Measurements from ENCODE around the gene DGKB. TPM values are rescaled to one million over a fixed set of nuclear protein-coding genes. Genes with fewer than 3 reads are reported as not detected.

Gene DGKB
- total RNA-seq, 5 donors from 2014 or later (not counting 1 experiment from before 2014, with no cell fraction given): not detected

GRCh38 chr7:14666913-14667312, 235.6 kb downstream of the DGKB start:
- H3K27ac Mint-ChIP-seq: no peak overlapping the region
- H3K36me3 Mint-ChIP-seq: no peaks in the 10 kb centered on the region
- Histone ChIP-seq H3K4me1 (ENCODE audit: control insufficient read depth in 1 of 2, extremely low read depth in 1 of 2, insufficient read depth in 2 of 2, low read length in 2 of 2) (no peaks in the 10 kb centered on the region), H3K36me3 (ENCODE audit: control insufficient read depth in 2 of 2, extremely low read depth in 1 of 2, insufficient read depth in 1 of 2, low read length in 1 of 2) (no peaks in the 10 kb centered on the region), H3K9me3 (no peaks in the 10 kb centered on the region), H3K4me3 (ENCODE audit: control insufficient read depth in 1 of 2, extremely low read depth in 1 of 2, low read length in 1 of 2) (no peak overlapping the region), H3K27me3 (replicated peaks in 1 of 2; ENCODE audit: control insufficient read depth in 2 of 2, extremely low read depth in 1 of 2, insufficient read depth in 2 of 2, low read length in 1 of 2) (no peaks in the 10 kb centered on the region), H3K27ac (ENCODE audit: low read length) (no peak overlapping the region)
- WGBS (ENCODE audit: insufficient coverage): no CpG with 5 or more reads among the region's 2 CpGs
- CTCF ChIA-PET: no interaction called here
- H3K9me3 Mint-ChIP-seq: peaks cover 0 to 3% (median 0%) of the 10 kb centered on the region in 3 donors
- no peak overlapping the region for H3K4me3 Mint-ChIP-seq
- H3K27me3 Mint-ChIP-seq: no peaks in the 10 kb centered on the region
- no peak for ATAC-seq (replicated peaks in 1 of 4)
- no peaks in the 10 kb centered on the region for H3K4me1 Mint-ChIP-seq
- POLR2A ChIA-PET: interaction anchor here in 1 of 2 donors (0.6 kb wide), 1 partner anchor 1073 kb away, joined by 3 read pairs; no protein-coding TSS in a partner anchor
- DNase-seq: no peak

- H3K9me3 Mint-ChIP-seq: peaks cover 0 to 3% (median 0%) of the 10 kb centered on the region in 3 donors
These were observed 236.2 kb downstream of the DGKB start for GRCh38 chr7:14666304-14666703.

GRCh38 chr7:14639801-14640200, 262.8 kb downstream of the DGKB start:
- POLR2A ChIA-PET: no interaction called here
- H3K9me3 ChIP-seq: no peaks in the 10 kb centered on the region
- no peaks in the 10 kb centered on the region for H3K27me3 ChIP-seq (replicated peaks in 1 of 2; ENCODE audit: control insufficient read depth in 2 of 2, extremely low read depth in 1 of 2, insufficient read depth in 2 of 2, low read length in 1 of 2)
- H3K27ac ChIP-seq (ENCODE audit: low read length): no peak overlapping the region
- H3K4me1 ChIP-seq (ENCODE audit: control insufficient read depth in 1 of 2, extremely low read depth in 1 of 2, insufficient read depth in 2 of 2, low read length in 2 of 2): no peaks in the 10 kb centered on the region
- Mint-ChIP-seq H3K27ac (no peak overlapping the region), H3K27me3 (no peaks in the 10 kb centered on the region), H3K9me3 (peaks cover 6 to 16% (median 8%) of the 10 kb centered on the region in 3 donors), H3K4me3 (no peak overlapping the region), H3K36me3 (no peaks in the 10 kb centered on the region), H3K4me1 (no peaks in the 10 kb centered on the region)
- DNase-seq (no peak), ATAC-seq (replicated peaks in 1 of 4) (no peak)
- H3K36me3 ChIP-seq (ENCODE audit: control insufficient read depth in 2 of 2, extremely low read depth in 1 of 2, insufficient read depth in 1 of 2, low read length in 1 of 2): no peaks in the 10 kb centered on the region
- CTCF ChIA-PET: no interaction called here
- WGBS (ENCODE audit: insufficient coverage): no CpG with 5 or more reads among the region's 1 CpG
- no peak overlapping the region for H3K4me3 ChIP-seq (ENCODE audit: control insufficient read depth in 1 of 2, extremely low read depth in 1 of 2, low read length in 1 of 2)

More at GRCh38 chr7:14666304-14666703, 236.2 kb downstream of the DGKB start:
- H3K4me3 ChIP-seq (ENCODE audit: control insufficient read depth in 1 of 2, extremely low read depth in 1 of 2, low read length in 1 of 2): no peak overlapping the region
- CTCF ChIA-PET: no interaction called here
- H3K36me3 Mint-ChIP-seq: no peaks in the 10 kb centered on the region
- H3K27ac ChIP-seq (ENCODE audit: low read length): no peak overlapping the region
- no peaks in the 10 kb centered on the region for H3K9me3 ChIP-seq
- POLR2A ChIA-PET: no interaction called here
- no peaks in the 10 kb centered on the region for H3K27me3 ChIP-seq (replicated peaks in 1 of 2; ENCODE audit: control insufficient read depth in 2 of 2, extremely low read depth in 1 of 2, insufficient read depth in 2 of 2, low read length in 1 of 2)
- H3K4me1 Mint-ChIP-seq: no peaks in the 10 kb centered on the region
- H3K36me3 ChIP-seq (ENCODE audit: control insufficient read depth in 2 of 2, extremely low read depth in 1 of 2, insufficient read depth in 1 of 2, low read length in 1 of 2): no peaks in the 10 kb centered on the region
- no peak overlapping the region for H3K27ac Mint-ChIP-seq
- H3K4me3 Mint-ChIP-seq: no peak overlapping the region
- H3K27me3 Mint-ChIP-seq: no peaks in the 10 kb centered on the region
- H3K4me1 ChIP-seq (ENCODE audit: control insufficient read depth in 1 of 2, extremely low read depth in 1 of 2, insufficient read depth in 2 of 2, low read length in 2 of 2): no peaks in the 10 kb centered on the region
- WGBS (ENCODE audit: insufficient coverage): no CpG with 5 or more reads among the region's 1 CpG
- DNase-seq (no peak), ATAC-seq (replicated peaks in 1 of 4) (no peak)

GRCh38 chr7:14639329-14639728, 263.2 kb downstream of the DGKB start:
- H3K36me3 Mint-ChIP-seq: no peaks in the 10 kb centered on the region
- H3K9me3 Mint-ChIP-seq: peaks cover 4 to 12% (median 8%) of the 10 kb centered on the region in 3 donors
- DNase-seq (no peak), ATAC-seq (replicated peaks in 1 of 4) (no peak)
- Histone ChIP-seq H3K4me1 (ENCODE audit: control insufficient read depth in 1 of 2, extremely low read depth in 1 of 2, insufficient read depth in 2 of 2, low read length in 2 of 2) (no peaks in the 10 kb centered on the region), H3K27me3 (replicated peaks in 1 of 2; ENCODE audit: control insufficient read depth in 2 of 2, extremely low read depth in 1 of 2, insufficient read depth in 2 of 2, low read length in 1 of 2) (no peaks in the 10 kb centered on the region), H3K9me3 (no peaks in the 10 kb centered on the region), H3K27ac (ENCODE audit: low read length) (no peak overlapping the region), H3K4me3 (ENCODE audit: control insufficient read depth in 1 of 2, extremely low read depth in 1 of 2, low read length in 1 of 2) (no peak overlapping the region), H3K36me3 (ENCODE audit: control insufficient read depth in 2 of 2, extremely low read depth in 1 of 2, insufficient read depth in 1 of 2, low read length in 1 of 2) (no peaks in the 10 kb centered on the region)
- no peak overlapping the region for H3K4me3 Mint-ChIP-seq
- no peaks in the 10 kb centered on the region for H3K4me1 Mint-ChIP-seq
- H3K27me3 Mint-ChIP-seq: no peaks in the 10 kb centered on the region
- ChIA-PET CTCF (interaction anchor here in 1 of 2 donors (0.6 kb wide), 1 partner anchor 265 kb away, joined by 3 read pairs; no protein-coding TSS in a partner anchor), POLR2A (no interaction called here)
- no peak overlapping the region for H3K27ac Mint-ChIP-seq
- WGBS (ENCODE audit: insufficient coverage): no CpG with 5 or more reads among the region's 2 CpGs

GRCh38 chr7:14637968-14638367, 264.6 kb downstream of the DGKB start:
- Histone ChIP-seq H3K27ac (ENCODE audit: low read length) (no peak overlapping the region), H3K4me3 (ENCODE audit: control insufficient read depth in 1 of 2, extremely low read depth in 1 of 2, low read length in 1 of 2) (no peak overlapping the region), H3K27me3 (replicated peaks in 1 of 2; ENCODE audit: control insufficient read depth in 2 of 2, extremely low read depth in 1 of 2, insufficient read depth in 2 of 2, low read length in 1 of 2) (no peaks in the 10 kb centered on the region), H3K4me1 (ENCODE audit: control insufficient read depth in 1 of 2, extremely low read depth in 1 of 2, insufficient read depth in 2 of 2, low read length in 2 of 2) (no peaks in the 10 kb centered on the region), H3K9me3 (no peaks in the 10 kb centered on the region), H3K36me3 (ENCODE audit: control insufficient read depth in 2 of 2, extremely low read depth in 1 of 2, insufficient read depth in 1 of 2, low read length in 1 of 2) (no peaks in the 10 kb centered on the region)
- H3K4me3 Mint-ChIP-seq: no peak overlapping the region
- POLR2A ChIA-PET: no interaction called here
- H3K4me1 Mint-ChIP-seq: no peaks in the 10 kb centered on the region
- no CpG with 5 or more reads among the region's 2 CpGs for WGBS (ENCODE audit: insufficient coverage)
- no peaks in the 10 kb centered on the region for H3K36me3 Mint-ChIP-seq
- H3K9me3 Mint-ChIP-seq: peaks cover 2 to 8% (median 3%) of the 10 kb centered on the region in 3 donors
- no peak overlapping the region for H3K27ac Mint-ChIP-seq
- DNase-seq (no peak), ATAC-seq (replicated peaks in 1 of 4) (no peak)
- CTCF ChIA-PET: no interaction called here
- H3K27me3 Mint-ChIP-seq: no peaks in the 10 kb centered on the region

- WGBS (ENCODE audit: insufficient coverage): no CpG with 5 or more reads among the region's 4 CpGs
- peaks cover 0 to 4% (median 2%) of the 10 kb centered on the region in 3 donors for H3K9me3 Mint-ChIP-seq
- Histone ChIP-seq H3K9me3 (no peaks in the 10 kb centered on the region), H3K4me1 (ENCODE audit: control insufficient read depth in 1 of 2, extremely low read depth in 1 of 2, insufficient read depth in 2 of 2, low read length in 2 of 2) (no peaks in the 10 kb centered on the region), H3K27ac (ENCODE audit: low read length) (no peak overlapping the region), H3K27me3 (replicated peaks in 1 of 2; ENCODE audit: control insufficient read depth in 2 of 2, extremely low read depth in 1 of 2, insufficient read depth in 2 of 2, low read length in 1 of 2) (no peaks in the 10 kb centered on the region), H3K36me3 (ENCODE audit: control insufficient read depth in 2 of 2, extremely low read depth in 1 of 2, insufficient read depth in 1 of 2, low read length in 1 of 2) (no peaks in the 10 kb centered on the region), H3K4me3 (ENCODE audit: control insufficient read depth in 1 of 2, extremely low read depth in 1 of 2, low read length in 1 of 2) (no peak overlapping the region)
- no peak overlapping the region for H3K27ac Mint-ChIP-seq
- H3K4me3 Mint-ChIP-seq: no peak overlapping the region
- POLR2A ChIA-PET: no interaction called here
- no peaks in the 10 kb centered on the region for H3K36me3 Mint-ChIP-seq
- DNase-seq (no peak), ATAC-seq (replicated peaks in 1 of 4) (no peak)
- CTCF ChIA-PET: no interaction called here
- no peaks in the 10 kb centered on the region for H3K4me1 Mint-ChIP-seq
- H3K27me3 Mint-ChIP-seq: no peaks in the 10 kb centered on the region
These were observed 266.6 kb downstream of the DGKB start for GRCh38 chr7:14635955-14636354.

GRCh38 chr7:14630048-14630447, 272.5 kb downstream of the DGKB start:
- Mint-ChIP-seq H3K27me3 (no peaks in the 10 kb centered on the region), H3K9me3 (no peaks in the 10 kb centered on the region), H3K4me1 (no peaks in the 10 kb centered on the region), H3K27ac (no peak overlapping the region), H3K36me3 (no peaks in the 10 kb centered on the region), H3K4me3 (no peak overlapping the region)
- DNase-seq: no peak
- Histone ChIP-seq H3K4me1 (ENCODE audit: control insufficient read depth in 1 of 2, extremely low read depth in 1 of 2, insufficient read depth in 2 of 2, low read length in 2 of 2) (no peaks in the 10 kb centered on the region), H3K9me3 (no peaks in the 10 kb centered on the region), H3K27ac (ENCODE audit: low read length) (no peak overlapping the region), H3K36me3 (ENCODE audit: control insufficient read depth in 2 of 2, extremely low read depth in 1 of 2, insufficient read depth in 1 of 2, low read length in 1 of 2) (no peaks in the 10 kb centered on the region), H3K27me3 (replicated peaks in 1 of 2; ENCODE audit: control insufficient read depth in 2 of 2, extremely low read depth in 1 of 2, insufficient read depth in 2 of 2, low read length in 1 of 2) (no peaks in the 10 kb centered on the region), H3K4me3 (ENCODE audit: control insufficient read depth in 1 of 2, extremely low read depth in 1 of 2, low read length in 1 of 2) (no peak overlapping the region)
- no peak for ATAC-seq (replicated peaks in 1 of 4)
- WGBS (ENCODE audit: insufficient coverage): no CpG with 5 or more reads among the region's 2 CpGs
- ChIA-PET POLR2A (interaction anchor here in 1 of 2 donors (0.6 kb wide), 1 partner anchor 1448 kb away, joined by 4 read pairs; no protein-coding TSS in a partner anchor), CTCF (no interaction called here)
